Neural cell (in vitro differentiated cells): Measurements from ENCODE around the gene FHAD1. TPM values are rescaled to one million over a fixed set of nuclear protein-coding genes. Genes with fewer than 3 reads are reported as not detected.

ENCODE experiments used
- H2AFZ ChIP-seq: fragments of 200-600, 300-800 bp; sonication (generic), shearing (Covaris generic); 2 replicates; pipeline ENCODE4 v1.6.0; 2014; ENCODE audit warnings: low read depth, mild to moderate bottlenecking, antibody characterized with exemption, low read length, moderate library complexity
- H3F3A ChIP-seq: fragments of 200-600 bp; shearing (Covaris generic); 2 replicates; pipeline ENCODE4 v1.6.1; 2016; ENCODE audit warnings: mild to moderate bottlenecking, moderate library complexity, mixed read lengths, antibody characterized with exemption, low read length; ENCODE audit not compliant: insufficient read depth, poor library complexity, severe bottlenecking
- H3K27ac ChIP-seq: fragments of 200-600, 300-800 bp; sonication (generic), shearing (Covaris generic); 2 replicates; pipeline ENCODE4 v1.5.1; 2014; ENCODE audit warnings: mild to moderate bottlenecking, low read length, moderate library complexity
- H3K27me3 ChIP-seq: fragments of 300-800, 200-600 bp; sonication (generic), shearing (Covaris generic); 2 replicates; pipeline ENCODE4 v1.6.0; 2014; ENCODE audit warnings: mild to moderate bottlenecking, low read depth, low read length, moderate library complexity; ENCODE audit not compliant: insufficient read depth
- H3K36me3 ChIP-seq: fragments of 300-800, 200-600 bp; sonication (generic), shearing (Covaris generic); 2 replicates; pipeline ENCODE4 v1.5.1; 2014; ENCODE audit warnings: mild to moderate bottlenecking, antibody characterized with exemption, low read length, moderate library complexity; ENCODE audit not compliant: insufficient read depth
- H3K4me2 ChIP-seq: fragments of 300-800, 200-600 bp; sonication (generic), shearing (Covaris generic); 2 replicates; pipeline ENCODE4 v1.6.0; 2014; ENCODE audit warnings: mild to moderate bottlenecking, low read length
- H3K4me3 ChIP-seq: fragments of 300-800, 200-600 bp; sonication (generic), shearing (Covaris generic); 2 replicates; pipeline ENCODE4 v1.5.1; 2014; ENCODE audit warnings: mild to moderate bottlenecking, low read length, moderate library complexity
- H3K79me2 ChIP-seq: fragments of 200-600 bp; shearing (Covaris generic); replicated peaks from 2 replicates; pipeline ENCODE4 v1.6.0; 2014; ENCODE audit warnings: mild to moderate bottlenecking, low read length, moderate library complexity; ENCODE audit not compliant: insufficient read depth
- H3K9ac ChIP-seq: fragments of 300-800, 200-600 bp; sonication (generic), shearing (Covaris generic); 2 replicates; pipeline ENCODE4 v1.6.1; 2016; ENCODE audit warnings: mild to moderate bottlenecking, low read length, mixed read lengths
- H3K9me2 ChIP-seq: fragments of 200-600 bp; shearing (Covaris generic); 2 replicates; pipeline ENCODE4 v1.6.1; 2016; ENCODE audit warnings: mild to moderate bottlenecking, low read length, mixed read lengths; ENCODE audit not compliant: insufficient read depth
- H3K9me3 ChIP-seq: fragments of 200-600, 300-800 bp; sonication (generic), shearing (Covaris generic); 2 replicates; pipeline ENCODE4 v1.6.1; 2016; ENCODE audit warnings: mild to moderate bottlenecking, mixed run types, low read length, moderate library complexity, mixed read lengths
- H4K20me1 ChIP-seq: fragments of 200-600 bp; shearing (Covaris generic); 2 replicates; pipeline ENCODE4 v1.6.1; 2016; ENCODE audit warnings: mild to moderate bottlenecking, mixed run types; ENCODE audit not compliant: insufficient read depth
- EP300 ChIP-seq: fragments of 450-650 bp; conservative IDR thresholded peaks from 2 replicates; pipeline ENCODE4 v1.6.1; 2014; ENCODE audit warnings: antibody characterized with exemption, mild to moderate bottlenecking, moderate library complexity; ENCODE audit not compliant: poor library complexity, severe bottlenecking
- EZH2 ChIP-seq: fragments of 200-600, 300-800 bp; shearing (Covaris generic), sonication (generic); IDR thresholded peaks from 2 replicates; pipeline ENCODE4 v1.6.1; 2014; ENCODE audit warnings: antibody characterized with exemption, low read length, borderline replicate concordance, mild to moderate bottlenecking; ENCODE audit not compliant: insufficient read depth, poor library complexity, severe bottlenecking
- MXI1 ChIP-seq: fragments of 450-650 bp; conservative IDR thresholded peaks from 2 replicates; pipeline ENCODE4 v1.6.1; 2014; ENCODE audit warnings: antibody characterized with exemption, mild to moderate bottlenecking; ENCODE audit not compliant: poor library complexity, severe bottlenecking
- POLR2AphosphoS5 ChIP-seq: IDR thresholded peaks from 2 replicates; pipeline ENCODE4 v1.6.1; 2012
- RAD21 ChIP-seq: fragments of 450-650 bp; conservative IDR thresholded peaks from 2 replicates; pipeline ENCODE4 v1.6.1; 2014; ENCODE audit warnings: antibody characterized with exemption, mild to moderate bottlenecking, moderate library complexity
- SMC3 ChIP-seq: fragments of 450-650 bp; conservative IDR thresholded peaks from 2 replicates; pipeline ENCODE4 v1.6.1; 2014; ENCODE audit warnings: antibody characterized with exemption, mild to moderate bottlenecking, moderate library complexity; ENCODE audit not compliant: poor library complexity
- TAF1 ChIP-seq: IDR thresholded peaks from 2 replicates; pipeline ENCODE4 v1.6.1; 2012; ENCODE audit warnings: low read depth
- polyA plus RNA-seq: library from polyadenylated mRNA; depleted of rRNA; stranded (reverse); fragments of >200 nt; gene quantifications from 2 replicates; pipeline ENCODE4 v1.2.3, GENCODE V29; 2014
- TF ChIP-seq, protein P1 (sequence below): fragments of 450-650 bp; IDR thresholded peaks from 2 replicates; pipeline ENCODE4 v1.5.1; 2014; ENCODE audit warnings: antibody characterized with exemption, mild to moderate bottlenecking, moderate library complexity; ENCODE audit not compliant: poor library complexity, severe bottlenecking
- TF ChIP-seq, protein P2 (sequence below): IDR thresholded peaks from 2 replicates; pipeline ENCODE4 v1.6.1; 2012; ENCODE audit warnings: borderline replicate concordance

FHAD1 gene
- polyA plus RNA-seq, 1 donor from 2014 or later, result 0.46 TPM

DNA sequence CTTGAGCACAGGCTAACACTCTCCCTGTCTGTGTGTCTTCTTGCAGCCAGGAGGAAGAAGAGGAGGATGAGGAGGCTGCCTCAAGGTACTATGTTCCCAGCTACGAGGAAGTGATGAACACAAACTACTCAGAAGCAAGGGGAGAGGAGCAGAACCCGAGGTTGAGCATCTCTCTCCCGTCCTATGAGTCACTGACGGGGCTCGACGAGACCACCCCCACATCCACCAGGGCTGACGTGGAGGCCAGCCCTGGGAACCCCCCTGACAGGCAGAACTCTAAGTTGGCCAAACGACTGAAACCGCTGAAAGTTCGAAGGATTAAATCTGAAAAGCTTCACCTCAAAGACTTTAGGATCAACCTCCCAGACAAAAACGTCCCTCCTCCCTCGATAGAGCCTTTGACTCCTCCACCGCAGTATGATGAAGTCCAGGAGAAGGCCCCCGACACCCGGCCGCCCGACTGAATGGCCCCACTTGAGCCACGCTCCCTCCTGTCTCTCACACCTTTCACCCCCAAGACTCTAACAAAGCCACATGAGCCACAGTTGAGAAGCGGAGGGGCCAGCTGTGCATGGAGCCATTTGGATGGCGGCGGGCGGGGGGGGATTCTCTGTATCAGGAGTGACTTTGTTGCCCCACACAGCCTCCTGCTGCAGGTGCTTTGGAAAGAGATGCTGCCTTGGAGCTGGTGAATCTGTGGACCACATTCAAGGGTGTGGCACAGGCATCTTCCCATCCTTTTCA, 27.6 kb upstream of the FHAD1 start:
- TF ChIP-seq RAD21 (no peak), EZH2 (no peak), EP300 (no peak)
- TF ChIP-seq, protein P1, sequence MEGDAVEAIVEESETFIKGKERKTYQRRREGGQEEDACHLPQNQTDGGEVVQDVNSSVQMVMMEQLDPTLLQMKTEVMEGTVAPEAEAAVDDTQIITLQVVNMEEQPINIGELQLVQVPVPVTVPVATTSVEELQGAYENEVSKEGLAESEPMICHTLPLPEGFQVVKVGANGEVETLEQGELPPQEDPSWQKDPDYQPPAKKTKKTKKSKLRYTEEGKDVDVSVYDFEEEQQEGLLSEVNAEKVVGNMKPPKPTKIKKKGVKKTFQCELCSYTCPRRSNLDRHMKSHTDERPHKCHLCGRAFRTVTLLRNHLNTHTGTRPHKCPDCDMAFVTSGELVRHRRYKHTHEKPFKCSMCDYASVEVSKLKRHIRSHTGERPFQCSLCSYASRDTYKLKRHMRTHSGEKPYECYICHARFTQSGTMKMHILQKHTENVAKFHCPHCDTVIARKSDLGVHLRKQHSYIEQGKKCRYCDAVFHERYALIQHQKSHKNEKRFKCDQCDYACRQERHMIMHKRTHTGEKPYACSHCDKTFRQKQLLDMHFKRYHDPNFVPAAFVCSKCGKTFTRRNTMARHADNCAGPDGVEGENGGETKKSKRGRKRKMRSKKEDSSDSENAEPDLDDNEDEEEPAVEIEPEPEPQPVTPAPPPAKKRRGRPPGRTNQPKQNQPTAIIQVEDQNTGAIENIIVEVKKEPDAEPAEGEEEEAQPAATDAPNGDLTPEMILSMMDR, result no peak
- H3K79me2 ChIP-seq, result no peaks in the 10 kb centered on the region
- no peak overlapping the region for H2AFZ ChIP-seq
- no peaks in the 10 kb centered on the region for H3K36me3 ChIP-seq
- H3K9ac ChIP-seq, result no peak overlapping the region
- H3K27ac ChIP-seq, result no peak overlapping the region
- no peak overlapping the region for H3K4me2 ChIP-seq
- H3K27me3 ChIP-seq, result no peaks in the 10 kb centered on the region
- no peaks in the 10 kb centered on the region for H4K20me1 ChIP-seq
- H3F3A ChIP-seq, result no peaks in the 10 kb centered on the region
- no peaks in the 10 kb centered on the region for H3K9me2 ChIP-seq
- no peak overlapping the region for H3K4me3 ChIP-seq
- H3K9me3 ChIP-seq, result no peaks in the 10 kb centered on the region

DNA sequence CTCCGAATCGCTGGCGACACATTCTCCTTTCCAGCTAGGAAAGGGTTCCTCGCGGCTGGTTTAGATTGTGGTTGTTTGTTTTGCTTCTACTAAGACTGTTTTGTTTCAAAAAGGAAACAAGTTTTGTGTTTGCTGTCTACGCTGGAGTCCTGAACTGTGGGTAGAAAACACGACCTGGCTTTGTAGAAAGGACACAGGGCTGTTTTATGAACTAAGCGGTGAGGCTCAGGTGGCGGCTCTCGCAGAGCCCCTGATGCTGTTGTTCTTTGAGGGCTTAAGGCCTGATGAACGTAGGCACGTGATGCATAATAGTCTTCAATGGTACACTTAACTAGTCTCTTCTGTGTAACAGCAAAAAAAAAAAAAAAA, 27.0 kb upstream of the FHAD1 start:
- H2AFZ ChIP-seq, result no peak overlapping the region
- no peaks in the 10 kb centered on the region for H3F3A ChIP-seq
- H3K4me3 ChIP-seq, result no peak overlapping the region
- H3K27ac ChIP-seq, result no peak overlapping the region
- H3K9me3 ChIP-seq, result no peaks in the 10 kb centered on the region
- TF ChIP-seq MXI1 (no peak), SMC3 (no peak), EP300 (no peak), RAD21 (no peak), TAF1 (no peak)
- no peaks in the 10 kb centered on the region for H3K9me2 ChIP-seq
- no peaks in the 10 kb centered on the region for H3K27me3 ChIP-seq
- no peaks in the 10 kb centered on the region for H3K36me3 ChIP-seq
- no peak overlapping the region for H3K4me2 ChIP-seq
- H3K9ac ChIP-seq, result no peak overlapping the region
- no peaks in the 10 kb centered on the region for H4K20me1 ChIP-seq
- no peaks in the 10 kb centered on the region for H3K79me2 ChIP-seq

DNA sequence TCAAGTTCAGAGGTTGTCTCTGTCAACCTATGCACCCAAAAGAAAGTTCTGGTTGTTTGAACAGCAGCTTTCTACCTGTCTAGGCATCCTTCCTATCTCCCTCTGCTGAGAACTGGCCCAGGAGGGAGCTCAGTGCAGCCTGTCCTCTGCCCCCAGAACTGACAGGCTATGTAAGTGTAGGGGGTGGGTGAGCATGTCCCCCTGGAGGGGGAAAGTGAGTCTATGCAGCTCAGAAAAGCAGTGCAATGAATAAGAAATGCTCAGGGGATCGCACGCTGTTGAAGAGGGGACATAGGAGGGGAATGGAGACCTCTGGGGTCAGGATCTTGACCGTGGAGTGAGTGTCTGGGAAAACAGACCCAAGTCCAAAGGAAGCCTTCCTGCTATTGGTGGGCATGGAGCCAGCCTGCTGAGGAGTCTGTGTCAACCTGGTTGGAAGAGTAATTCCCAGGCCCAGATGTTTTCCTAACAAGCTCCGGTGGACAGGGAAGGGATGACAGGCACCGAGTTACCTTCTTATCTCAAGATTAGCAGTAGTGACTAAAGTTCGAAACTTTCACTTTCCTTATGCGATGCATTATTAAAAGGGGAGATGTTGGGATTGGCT, 26.1 kb upstream of the FHAD1 start:
- no peak overlapping the region for H3K4me2 ChIP-seq
- no peaks in the 10 kb centered on the region for H4K20me1 ChIP-seq
- H3K36me3 ChIP-seq, result no peaks in the 10 kb centered on the region
- no peak overlapping the region for H3K9ac ChIP-seq
- H3K27me3 ChIP-seq, result no peaks in the 10 kb centered on the region
- no peaks in the 10 kb centered on the region for H3F3A ChIP-seq
- no peaks in the 10 kb centered on the region for H3K9me3 ChIP-seq
- no peak overlapping the region for H3K4me3 ChIP-seq
- TF ChIP-seq, protein P2, sequence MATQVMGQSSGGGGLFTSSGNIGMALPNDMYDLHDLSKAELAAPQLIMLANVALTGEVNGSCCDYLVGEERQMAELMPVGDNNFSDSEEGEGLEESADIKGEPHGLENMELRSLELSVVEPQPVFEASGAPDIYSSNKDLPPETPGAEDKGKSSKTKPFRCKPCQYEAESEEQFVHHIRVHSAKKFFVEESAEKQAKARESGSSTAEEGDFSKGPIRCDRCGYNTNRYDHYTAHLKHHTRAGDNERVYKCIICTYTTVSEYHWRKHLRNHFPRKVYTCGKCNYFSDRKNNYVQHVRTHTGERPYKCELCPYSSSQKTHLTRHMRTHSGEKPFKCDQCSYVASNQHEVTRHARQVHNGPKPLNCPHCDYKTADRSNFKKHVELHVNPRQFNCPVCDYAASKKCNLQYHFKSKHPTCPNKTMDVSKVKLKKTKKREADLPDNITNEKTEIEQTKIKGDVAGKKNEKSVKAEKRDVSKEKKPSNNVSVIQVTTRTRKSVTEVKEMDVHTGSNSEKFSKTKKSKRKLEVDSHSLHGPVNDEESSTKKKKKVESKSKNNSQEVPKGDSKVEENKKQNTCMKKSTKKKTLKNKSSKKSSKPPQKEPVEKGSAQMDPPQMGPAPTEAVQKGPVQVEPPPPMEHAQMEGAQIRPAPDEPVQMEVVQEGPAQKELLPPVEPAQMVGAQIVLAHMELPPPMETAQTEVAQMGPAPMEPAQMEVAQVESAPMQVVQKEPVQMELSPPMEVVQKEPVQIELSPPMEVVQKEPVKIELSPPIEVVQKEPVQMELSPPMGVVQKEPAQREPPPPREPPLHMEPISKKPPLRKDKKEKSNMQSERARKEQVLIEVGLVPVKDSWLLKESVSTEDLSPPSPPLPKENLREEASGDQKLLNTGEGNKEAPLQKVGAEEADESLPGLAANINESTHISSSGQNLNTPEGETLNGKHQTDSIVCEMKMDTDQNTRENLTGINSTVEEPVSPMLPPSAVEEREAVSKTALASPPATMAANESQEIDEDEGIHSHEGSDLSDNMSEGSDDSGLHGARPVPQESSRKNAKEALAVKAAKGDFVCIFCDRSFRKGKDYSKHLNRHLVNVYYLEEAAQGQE, result no peak
- TF ChIP-seq POLR2AphosphoS5, result no peak
- no peak overlapping the region for H3K27ac ChIP-seq
- H3K9me2 ChIP-seq, result no peaks in the 10 kb centered on the region
- H2AFZ ChIP-seq, result no peak overlapping the region
- H3K79me2 ChIP-seq, result no peaks in the 10 kb centered on the region
